ENCODE results near the gene TIMP2. TPM values are rescaled to one million over a fixed set of nuclear protein-coding genes. Genes with fewer than 3 reads are reported as not detected.

Gene TIMP2
- total RNA-seq, 4 donors from 2014 or later = 52.9 to 133 (median 82.2) TPM

DNA sequence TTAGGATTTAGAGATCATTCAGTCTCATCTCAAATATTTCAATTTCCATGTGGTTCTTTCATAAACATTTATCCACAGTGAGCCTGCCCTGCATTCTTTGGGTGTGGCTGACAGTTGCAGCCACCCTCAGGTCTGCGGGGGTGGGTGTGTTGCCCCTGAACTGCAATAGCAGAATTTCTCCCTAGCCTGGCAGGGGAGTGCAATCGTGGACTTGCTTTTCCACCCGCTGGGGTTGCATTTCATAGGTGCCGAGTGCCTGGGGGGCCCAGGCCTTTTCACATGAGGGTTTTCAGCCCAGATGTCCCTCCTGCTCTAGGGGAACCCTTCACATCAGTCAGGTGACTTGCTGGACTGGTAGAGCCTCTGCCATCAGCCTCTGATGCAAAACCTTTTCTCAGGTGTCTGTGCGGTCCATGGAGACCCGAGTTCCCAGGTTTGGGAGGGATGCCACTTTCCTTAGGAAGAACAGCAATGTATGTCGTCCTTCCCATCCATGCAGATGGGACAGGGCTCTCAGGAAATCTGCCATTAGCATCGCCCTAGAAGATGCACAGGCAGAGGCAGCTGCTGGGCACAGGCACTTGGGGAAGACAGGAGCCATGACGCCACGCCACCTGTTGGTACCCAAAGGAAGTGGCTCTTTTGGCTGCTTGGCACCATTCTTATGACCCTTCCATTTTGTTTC is 82.2 kb downstream of the TIMP2 start:
- intact Hi-C loops (cut with DNase I) = no loop called here
- no peaks in the 10 kb centered on the region for H3K36me3 ChIP-seq
- H3K27me3 ChIP-seq = no peaks in the 10 kb centered on the region
- no peak overlapping the region for H3K4me3 ChIP-seq (replicated peaks in 1 of 3)
- H3K4me1 ChIP-seq = peaks cover 19% of the 10 kb centered on the region in 2 donors
- no peak overlapping the region for H3K27ac ChIP-seq
- peak; percentile 30 to 40 for DNase-seq
- WGBS, 2 donors = 63 to 69% methylated on average over 9 to 10 of the region's 10 CpGs
- no peak for TF ChIP-seq POLR2A (IDR thresholded peaks at IDR 0.05)
- peak; percentile 11 to 60 (median 32) for TF ChIP-seq CTCF (IDR thresholded peaks at IDR 0.05)
- H3K9me3 ChIP-seq = no peaks in the 10 kb centered on the region

GRCh38 chr17:78840780-78841611 is 84.2 kb downstream of the TIMP2 start, which contains the start of gene USP36:
Gene USP36, minus strand, starts transcription at chr17:78840814. Its CDS starts 4,451 bp downstream, at chr17:78836363.
- H3K36me3 ChIP-seq = peaks cover 15 to 16% of the 10 kb centered on the region in 2 donors
- no peaks in the 10 kb centered on the region for H3K27me3 ChIP-seq
- H3K4me1 ChIP-seq = peaks cover 19% of the 10 kb centered on the region in 2 donors
- peak; percentile 99 for DNase-seq
- intact Hi-C loops (cut with DNase I) = no loop called here
- H3K9me3 ChIP-seq = no peaks in the 10 kb centered on the region
- peak within 1 kb of the TSS; percentile 78 to 91 (median 84) for H3K4me3 ChIP-seq (replicated peaks in 1 of 3)
- TF ChIP-seq POLR2A (IDR thresholded peaks at IDR 0.05) = peak; percentile 68 to 97
- TF ChIP-seq CTCF (IDR thresholded peaks at IDR 0.05) = peak in 2 of 6 experiments; percentile 22 to 68
- peak within 1 kb of the TSS; percentile 95 to 100 (median 98) for H3K27ac ChIP-seq
- WGBS, 2 donors = 0% methylated on average over 6 to 22 of the region's 74 CpGs

GRCh38 chr17:78840530-78840779 is 84.7 kb downstream of the TIMP2 start:
- Histone ChIP-seq H3K9me3 (no peaks in the 10 kb centered on the region), H3K27me3 (no peaks in the 10 kb centered on the region), H3K4me1 (peaks cover 19% of the 10 kb centered on the region in 2 donors), H3K4me3 (replicated peaks in 1 of 3) (peak overlapping the region; percentile 78 to 91 (median 84)), H3K36me3 (peaks cover 21% of the 10 kb centered on the region in 2 donors), H3K27ac (peak overlapping the region; percentile 95 to 100 (median 98))
- WGBS, 2 donors = 0% methylated on average over 23 of the region's 35 CpGs; no CpG with 5 or more reads in 1 of the 2 donors
- no peak for TF ChIP-seq POLR2A (IDR thresholded peaks at IDR 0.05)
- TF ChIP-seq CTCF (IDR thresholded peaks at IDR 0.05) = no peak
- DNase-seq = no peak
- intact Hi-C loops (cut with DNase I) = no loop called here

- H3K4me1 ChIP-seq = peaks cover 19% of the 10 kb centered on the region in 2 donors
- intact Hi-C loops (cut with DNase I) = loop anchor here (10.0 kb wide), 1 partner anchor 115 kb away; no protein-coding TSS in a partner anchor
- 1 to 4% methylated on average over 12 to 13 of the region's 73 CpGs for WGBS, 2 donors
- H3K4me3 ChIP-seq (replicated peaks in 1 of 3) = peak overlapping the region; percentile 78 to 91 (median 84)
- H3K36me3 ChIP-seq = peaks cover 26% of the 10 kb centered on the region in 2 donors
- no peaks in the 10 kb centered on the region for H3K27me3 ChIP-seq
- TF ChIP-seq POLR2A (IDR thresholded peaks at IDR 0.05) (no peak), CTCF (IDR thresholded peaks at IDR 0.05) (no peak)
- H3K27ac ChIP-seq = peak overlapping the region; percentile 95 to 100 (median 98)
- DNase-seq = peak; percentile 24 to 33
- H3K9me3 ChIP-seq = no peaks in the 10 kb centered on the region
Observed at GRCh38 chr17:78839762-78840529, 85.2 kb downstream of the TIMP2 start.
